Liver (tissue), 9 donors: ENCODE measurements around the gene TSKU. TPM values are rescaled to one million over a fixed set of nuclear protein-coding genes. Genes with fewer than 3 reads are reported as not detected.

Experiments used
- DNase-seq: peaks from one replicate; pipeline ENCODE4 v3.0.0-alpha.2; 2017; ENCODE audit warnings: low spot score
- H3K27ac ChIP-seq, 2 donors: one replicate each; pipeline ENCODE4 v1.7.0; 2013; ENCODE audit warnings: inconsistent platforms in 2 of 2, low read length in 2 of 2, control low read depth in 1 of 2, low read depth in 1 of 2, mild to moderate bottlenecking in 1 of 2
- H3K27me3 ChIP-seq, 4 donors: one replicate each; pipeline versions ENCODE4 v1.6.1 to v1.7.0; 2013; ENCODE audit warnings: low read length in 3 of 4, inconsistent platforms in 1 of 4, mild to moderate bottlenecking in 1 of 4, moderate library complexity in 1 of 4; ENCODE audit not compliant: control insufficient read depth in 4 of 4, insufficient read depth in 4 of 4
- H3K36me3 ChIP-seq, 4 donors: one replicate each; pipeline versions ENCODE4 v1.6.1 to v1.7.0; 2013; ENCODE audit warnings: low read length in 3 of 4, mild to moderate bottlenecking in 3 of 4, low read depth in 1 of 4, moderate library complexity in 1 of 4; ENCODE audit not compliant: control insufficient read depth in 4 of 4, insufficient read depth in 3 of 4
- H3K4me1 ChIP-seq, 4 donors: one replicate each; pipeline versions ENCODE4 v1.6.1 to v1.7.0; 2013; ENCODE audit warnings: low read length in 3 of 4, mild to moderate bottlenecking in 3 of 4, moderate library complexity in 1 of 4; ENCODE audit not compliant: control insufficient read depth in 4 of 4, insufficient read depth in 4 of 4
- H3K4me3 ChIP-seq, 3 donors: one replicate each; pipeline versions ENCODE4 v1.6.1 to v1.7.0; 2013; ENCODE audit warnings: low read length in 3 of 3, control low read depth in 1 of 3, low read depth in 1 of 3, mild to moderate bottlenecking in 1 of 3
- H3K9ac ChIP-seq, 2 donors: one replicate each; pipeline ENCODE4 v1.7.0; 2013; ENCODE audit warnings: low read length in 2 of 2, mild to moderate bottlenecking in 2 of 2, moderate library complexity in 2 of 2, control low read depth in 1 of 2, low read depth in 1 of 2
- H3K9me3 ChIP-seq, 4 donors: one replicate each; pipeline versions ENCODE4 v1.6.1 to v1.7.0; 2013; ENCODE audit warnings: low read length in 3 of 4; ENCODE audit not compliant: control insufficient read depth in 4 of 4
- EGR1 ChIP-seq, 2 donors: IDR thresholded peaks; 2 replicates each; pipeline ENCODE4 v1.6.1; 2016 to 2018; ENCODE audit warnings: antibody characterized with exemption in 2 of 2, low read depth in 2 of 2
- FOXA1 ChIP-seq: IDR thresholded peaks from 2 replicates; pipeline ENCODE4 v1.6.1; 2016; ENCODE audit warnings: antibody characterized with exemption
- FOXA2 ChIP-seq: IDR thresholded peaks from 2 replicates; pipeline ENCODE4 v1.6.1; 2016; ENCODE audit warnings: antibody characterized with exemption
- GABPA ChIP-seq, 2 donors: IDR thresholded peaks in 1 of 2; conservative IDR thresholded peaks in 1 of 2; 2 replicates each; pipeline ENCODE4 v1.6.1; 2016; ENCODE audit warnings: antibody characterized with exemption in 2 of 2, mild to moderate bottlenecking in 1 of 2, moderate library complexity in 1 of 2
- JUND ChIP-seq, 2 donors: IDR thresholded peaks; 2 replicates each; pipeline ENCODE4 v1.6.1; 2016; ENCODE audit warnings: antibody characterized with exemption in 2 of 2
- NR2F2 ChIP-seq: IDR thresholded peaks from 2 replicates; pipeline ENCODE4 v1.6.1; 2016; ENCODE audit warnings: antibody characterized with exemption
- RAD21 ChIP-seq, 2 donors: IDR thresholded peaks; 2 replicates each; pipeline ENCODE4 v1.6.1; 2016; ENCODE audit warnings: antibody characterized with exemption in 2 of 2, mild to moderate bottlenecking in 2 of 2
- RXRA ChIP-seq, 2 donors: IDR thresholded peaks; 2 replicates each; pipeline ENCODE4 v1.6.1; 2017 to 2018; ENCODE audit warnings: antibody characterized with exemption in 2 of 2, mild to moderate bottlenecking in 1 of 2
- SP1 ChIP-seq: IDR thresholded peaks from 2 replicates; pipeline ENCODE4 v1.6.1; 2018; ENCODE audit warnings: antibody characterized with exemption, mild to moderate bottlenecking
- TAF1 ChIP-seq: conservative IDR thresholded peaks from 2 replicates; pipeline ENCODE4 v1.6.1; 2016; ENCODE audit warnings: antibody characterized with exemption, mild to moderate bottlenecking
- YY1 ChIP-seq: IDR thresholded peaks from 2 replicates; pipeline ENCODE4 v1.6.1; 2016; ENCODE audit warnings: antibody characterized with exemption, mild to moderate bottlenecking
- WGBS: extraction: QIAGEN DNeasy Blood & Tissue Kit; methylation state at CpG from one replicate; pipeline ENCODE4 v1.1.7; 2013; 5-methylcytosine and 5-hydroxymethylcytosine counted together
- polyA plus RNA-seq, 2 donors: library from polyadenylated mRNA; stranded (reverse) in 1 of 2; unstranded in 1 of 2; fragments of 200-250 nt in 1 of 2; fragments of >200 nt in 1 of 2; fragmentation: Nextera tagmentation in 1 of 2; extraction: Ambion mirVana in 1 of 2; gene quantifications; one replicate each; pipeline versions ENCODE4 v1.2.1 to v1.2.3, GENCODE V29; 2013 to 2015
- total RNA-seq, 2 donors: library from RNA; depleted of rRNA; stranded (reverse); fragments of >200 nt; gene quantifications; one replicate each; pipeline ENCODE4 v1.2.3, GENCODE V29; 2014
- TF ChIP-seq, protein P1 (sequence below): IDR thresholded peaks from 2 replicates; pipeline ENCODE4 v1.6.1; 2016; ENCODE audit warnings: antibody characterized with exemption
- TF ChIP-seq, protein P2 (sequence below): IDR thresholded peaks from 2 replicates; pipeline ENCODE4 v1.6.1; 2016; ENCODE audit warnings: antibody characterized with exemption
- TF ChIP-seq, protein P3 (sequence below): IDR thresholded peaks from 2 replicates; pipeline ENCODE4 v1.6.1; 2016; ENCODE audit warnings: antibody characterized with exemption
- TF ChIP-seq, protein P4 (sequence below): fragments of 150-350 bp; IDR thresholded peaks from 2 replicates; pipeline ENCODE4 v1.5.1; 2017; ENCODE audit warnings: improper control_type of control experiment, low read depth, low read length; ENCODE audit not compliant: missing input control
- TF ChIP-seq, protein P5 (sequence below): IDR thresholded peaks from 2 replicates; pipeline ENCODE4 v1.6.1; 2016; ENCODE audit warnings: antibody characterized with exemption, mild to moderate bottlenecking
- donor health status: healthy.
- donor health status: healthy.
- donor health status: healthy.
- donor health status: healthy.
- donor health status: healthy.

The TSKU gene
- total and polyA plus RNA-seq, 4 donors, result 3.3 to 492 (median 46.0) TPM

DNA sequence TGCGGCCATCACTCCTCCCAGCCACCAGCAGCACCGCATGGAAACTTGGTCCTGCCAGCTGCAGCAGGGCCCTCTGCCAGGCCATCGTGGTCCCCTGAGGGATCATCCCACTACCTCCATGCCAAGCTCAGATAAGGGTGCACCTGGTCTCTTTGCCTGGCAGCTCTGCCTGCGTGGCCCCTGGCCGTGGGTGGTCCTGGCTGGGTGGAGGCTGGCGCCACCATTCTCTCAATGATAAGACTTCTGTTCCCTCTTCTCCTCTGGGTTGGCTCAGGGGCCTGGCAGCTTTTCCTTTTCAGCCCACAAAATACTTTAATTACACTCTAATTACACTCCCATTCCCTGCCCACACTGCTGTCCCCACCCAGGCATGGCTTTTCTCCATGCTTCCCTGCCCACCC is 26.8 kb upstream of the TSKU start:
- Histone ChIP-seq H3K9me3 (no peaks in the 10 kb centered on the region), H3K36me3 (no peaks in the 10 kb centered on the region), H3K4me3 (no peak overlapping the region), H3K9ac (no peak overlapping the region), H3K27ac (no peak overlapping the region), H3K4me1 (no peaks in the 10 kb centered on the region), H3K27me3 (no peaks in the 10 kb centered on the region)
- WGBS, result 75% methylated on average over 6 of the region's 6 CpGs
- no peak for DNase-seq
- TF ChIP-seq TAF1 (no peak), FOXA2 (no peak), NR2F2 (no peak), EGR1 (IDR thresholded peaks at IDR 0.05; ENCODE audit: low read depth in 2 of 2) (no peak)
- TF ChIP-seq, protein P1, sequence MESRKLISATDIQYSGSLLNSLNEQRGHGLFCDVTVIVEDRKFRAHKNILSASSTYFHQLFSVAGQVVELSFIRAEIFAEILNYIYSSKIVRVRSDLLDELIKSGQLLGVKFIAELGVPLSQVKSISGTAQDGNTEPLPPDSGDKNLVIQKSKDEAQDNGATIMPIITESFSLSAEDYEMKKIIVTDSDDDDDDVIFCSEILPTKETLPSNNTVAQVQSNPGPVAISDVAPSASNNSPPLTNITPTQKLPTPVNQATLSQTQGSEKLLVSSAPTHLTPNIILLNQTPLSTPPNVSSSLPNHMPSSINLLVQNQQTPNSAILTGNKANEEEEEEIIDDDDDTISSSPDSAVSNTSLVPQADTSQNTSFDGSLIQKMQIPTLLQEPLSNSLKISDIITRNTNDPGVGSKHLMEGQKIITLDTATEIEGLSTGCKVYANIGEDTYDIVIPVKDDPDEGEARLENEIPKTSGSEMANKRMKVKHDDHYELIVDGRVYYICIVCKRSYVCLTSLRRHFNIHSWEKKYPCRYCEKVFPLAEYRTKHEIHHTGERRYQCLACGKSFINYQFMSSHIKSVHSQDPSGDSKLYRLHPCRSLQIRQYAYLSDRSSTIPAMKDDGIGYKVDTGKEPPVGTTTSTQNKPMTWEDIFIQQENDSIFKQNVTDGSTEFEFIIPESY, result no peak

DNA sequence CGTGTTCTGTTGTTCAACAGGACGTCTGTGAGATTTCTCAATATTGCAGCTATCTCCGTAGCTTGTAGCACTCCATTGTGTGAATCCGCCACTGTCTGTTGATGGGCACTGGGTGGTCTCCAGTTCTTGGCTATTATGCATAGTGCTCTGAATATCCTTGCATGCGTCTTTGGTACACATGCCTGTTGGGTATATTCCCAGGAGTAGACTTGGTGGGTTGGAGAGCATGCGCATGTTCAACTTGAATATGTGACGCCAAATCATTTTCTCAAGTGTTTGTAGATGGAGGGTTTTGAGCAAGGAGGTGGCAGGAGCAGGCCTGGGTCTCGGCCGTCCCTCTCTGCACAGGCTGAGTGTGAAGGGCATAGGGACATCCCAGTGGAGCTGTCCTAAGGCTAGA is 24.8 kb upstream of the TSKU start:
- H3K36me3 ChIP-seq, result no peaks in the 10 kb centered on the region
- no peak overlapping the region for H3K4me3 ChIP-seq
- DNase-seq, result no peak
- no peak for TF ChIP-seq FOXA1
- TF ChIP-seq, protein P1, result no peak
- TF ChIP-seq SP1, result no peak
- TF ChIP-seq NR2F2, result no peak
- no peak for TF ChIP-seq RXRA (IDR thresholded peaks at IDR 0.05)
- no peak for TF ChIP-seq GABPA (IDR thresholded peaks at IDR 0.05 in 1 of 2, conservative IDR thresholded peaks at IDR 0.05 in 1 of 2)
- no peak for TF ChIP-seq JUND (IDR thresholded peaks at IDR 0.05)
- TF ChIP-seq YY1, result no peak
- TF ChIP-seq RAD21 (IDR thresholded peaks at IDR 0.05), result no peak
- TF ChIP-seq, protein P2, sequence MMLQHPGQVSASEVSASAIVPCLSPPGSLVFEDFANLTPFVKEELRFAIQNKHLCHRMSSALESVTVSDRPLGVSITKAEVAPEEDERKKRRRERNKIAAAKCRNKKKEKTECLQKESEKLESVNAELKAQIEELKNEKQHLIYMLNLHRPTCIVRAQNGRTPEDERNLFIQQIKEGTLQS, result no peak
- TF ChIP-seq, protein P3, sequence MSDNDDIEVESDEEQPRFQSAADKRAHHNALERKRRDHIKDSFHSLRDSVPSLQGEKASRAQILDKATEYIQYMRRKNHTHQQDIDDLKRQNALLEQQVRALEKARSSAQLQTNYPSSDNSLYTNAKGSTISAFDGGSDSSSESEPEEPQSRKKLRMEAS, result no peak
- TF ChIP-seq EGR1 (IDR thresholded peaks at IDR 0.05; ENCODE audit: low read depth in 2 of 2), result no peak
- TF ChIP-seq FOXA2, result no peak
- TF ChIP-seq, protein P4, sequence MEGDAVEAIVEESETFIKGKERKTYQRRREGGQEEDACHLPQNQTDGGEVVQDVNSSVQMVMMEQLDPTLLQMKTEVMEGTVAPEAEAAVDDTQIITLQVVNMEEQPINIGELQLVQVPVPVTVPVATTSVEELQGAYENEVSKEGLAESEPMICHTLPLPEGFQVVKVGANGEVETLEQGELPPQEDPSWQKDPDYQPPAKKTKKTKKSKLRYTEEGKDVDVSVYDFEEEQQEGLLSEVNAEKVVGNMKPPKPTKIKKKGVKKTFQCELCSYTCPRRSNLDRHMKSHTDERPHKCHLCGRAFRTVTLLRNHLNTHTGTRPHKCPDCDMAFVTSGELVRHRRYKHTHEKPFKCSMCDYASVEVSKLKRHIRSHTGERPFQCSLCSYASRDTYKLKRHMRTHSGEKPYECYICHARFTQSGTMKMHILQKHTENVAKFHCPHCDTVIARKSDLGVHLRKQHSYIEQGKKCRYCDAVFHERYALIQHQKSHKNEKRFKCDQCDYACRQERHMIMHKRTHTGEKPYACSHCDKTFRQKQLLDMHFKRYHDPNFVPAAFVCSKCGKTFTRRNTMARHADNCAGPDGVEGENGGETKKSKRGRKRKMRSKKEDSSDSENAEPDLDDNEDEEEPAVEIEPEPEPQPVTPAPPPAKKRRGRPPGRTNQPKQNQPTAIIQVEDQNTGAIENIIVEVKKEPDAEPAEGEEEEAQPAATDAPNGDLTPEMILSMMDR, result no peak
- TF ChIP-seq, protein P5, sequence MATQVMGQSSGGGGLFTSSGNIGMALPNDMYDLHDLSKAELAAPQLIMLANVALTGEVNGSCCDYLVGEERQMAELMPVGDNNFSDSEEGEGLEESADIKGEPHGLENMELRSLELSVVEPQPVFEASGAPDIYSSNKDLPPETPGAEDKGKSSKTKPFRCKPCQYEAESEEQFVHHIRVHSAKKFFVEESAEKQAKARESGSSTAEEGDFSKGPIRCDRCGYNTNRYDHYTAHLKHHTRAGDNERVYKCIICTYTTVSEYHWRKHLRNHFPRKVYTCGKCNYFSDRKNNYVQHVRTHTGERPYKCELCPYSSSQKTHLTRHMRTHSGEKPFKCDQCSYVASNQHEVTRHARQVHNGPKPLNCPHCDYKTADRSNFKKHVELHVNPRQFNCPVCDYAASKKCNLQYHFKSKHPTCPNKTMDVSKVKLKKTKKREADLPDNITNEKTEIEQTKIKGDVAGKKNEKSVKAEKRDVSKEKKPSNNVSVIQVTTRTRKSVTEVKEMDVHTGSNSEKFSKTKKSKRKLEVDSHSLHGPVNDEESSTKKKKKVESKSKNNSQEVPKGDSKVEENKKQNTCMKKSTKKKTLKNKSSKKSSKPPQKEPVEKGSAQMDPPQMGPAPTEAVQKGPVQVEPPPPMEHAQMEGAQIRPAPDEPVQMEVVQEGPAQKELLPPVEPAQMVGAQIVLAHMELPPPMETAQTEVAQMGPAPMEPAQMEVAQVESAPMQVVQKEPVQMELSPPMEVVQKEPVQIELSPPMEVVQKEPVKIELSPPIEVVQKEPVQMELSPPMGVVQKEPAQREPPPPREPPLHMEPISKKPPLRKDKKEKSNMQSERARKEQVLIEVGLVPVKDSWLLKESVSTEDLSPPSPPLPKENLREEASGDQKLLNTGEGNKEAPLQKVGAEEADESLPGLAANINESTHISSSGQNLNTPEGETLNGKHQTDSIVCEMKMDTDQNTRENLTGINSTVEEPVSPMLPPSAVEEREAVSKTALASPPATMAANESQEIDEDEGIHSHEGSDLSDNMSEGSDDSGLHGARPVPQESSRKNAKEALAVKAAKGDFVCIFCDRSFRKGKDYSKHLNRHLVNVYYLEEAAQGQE, result no peak
- no peak overlapping the region for H3K9ac ChIP-seq
- WGBS, result 95% methylated on average over 9 of the region's 9 CpGs
- no peaks in the 10 kb centered on the region for H3K9me3 ChIP-seq
- H3K4me1 ChIP-seq, result peaks cover 1 to 7% (median 4%) of the 10 kb centered on the region in 4 donors
- H3K27ac ChIP-seq, result no peak overlapping the region
- H3K27me3 ChIP-seq, result no peaks in the 10 kb centered on the region
